WTC11 (cell line): ENCODE data around the gene EVA1A. TPM values are rescaled to one million over a fixed set of nuclear protein-coding genes. Genes with fewer than 3 reads are reported as not detected.

Experiments
- ATAC-seq: fragments of 200-7000 bp; cut with Tn5 transposase; 2 replicates; pipeline ENCODE4 v1.10.0; 2021; ENCODE audit warnings: mild to moderate bottlenecking, moderate library complexity
- CTCF ChIA-PET: fragments of 300-600 bp; sonication (Branson Sonifier 250); formaldehyde crosslinking; loops from one replicate; lab custom pipeline; 2021; ENCODE audit warnings: antibody characterized with exemption; lab: Charles Lee
- POLR2A ChIA-PET: fragments of 350-600 bp; sonication (Branson Sonifier 250); formaldehyde crosslinking; loops from one replicate; lab custom pipeline; 2021; ENCODE audit warnings: antibody characterized with exemption; lab: Charles Lee
- DNase-seq: peaks from one replicate; pipeline ENCODE4 v3.0.0; 2021; ENCODE audit warnings: low spot score
- H3K27ac Mint-ChIP-seq: 2 replicates; pipeline ENCODE4 v1.8.0; 2021; ENCODE audit warnings: mixed read lengths
- H3K27me3 Mint-ChIP-seq: 2 replicates; pipeline ENCODE4 v1.8.0; 2021; ENCODE audit warnings: low read depth, mild to moderate bottlenecking, moderate library complexity, mixed read lengths
- H3K36me3 Mint-ChIP-seq: 2 replicates; pipeline ENCODE4 v1.8.0; 2021; ENCODE audit warnings: mixed read lengths
- H3K4me1 Mint-ChIP-seq: 2 replicates; pipeline ENCODE4 v1.8.0; 2022; ENCODE audit warnings: mixed read lengths
- H3K4me3 Mint-ChIP-seq: 2 replicates; pipeline ENCODE4 v1.8.0; 2021; ENCODE audit warnings: mild to moderate bottlenecking, moderate library complexity, mixed read lengths
- H3K9me3 Mint-ChIP-seq: 2 replicates; pipeline ENCODE4 v1.8.0; 2021; ENCODE audit warnings: mixed read lengths
- ETV6 ChIP-seq: sonication (generic); formaldehyde crosslinking; IDR thresholded peaks from 2 replicates; pipeline ENCODE4 v1.8.1; 2022; ENCODE audit warnings: mild to moderate bottlenecking, missing genetic modification reagents
- FOXP1 ChIP-seq: sonication (generic); formaldehyde crosslinking; IDR thresholded peaks from 2 replicates; pipeline ENCODE4 v1.8.0; 2022; ENCODE audit warnings: missing genetic modification reagents, mild to moderate bottlenecking, moderate library complexity, borderline replicate concordance
- GTF2I ChIP-seq: fragments of 250-450 bp; sonication (Bioruptor Pico); conservative IDR thresholded peaks from 2 replicates; pipeline ENCODE4 v1.4.0; 2021; ENCODE audit warnings: mild to moderate bottlenecking
- NR1H2 ChIP-seq: sonication (generic); formaldehyde crosslinking; IDR thresholded peaks from 2 replicates; pipeline ENCODE4 v1.9.0; 2021; ENCODE audit warnings: mild to moderate bottlenecking, moderate library complexity, missing genetic modification reagents
- PRRX2 ChIP-seq: fragments of 250-450 bp; sonication (Bioruptor Pico); IDR thresholded peaks from 2 replicates; pipeline ENCODE4 v1.8.0; 2021; ENCODE audit warnings: mild to moderate bottlenecking
- ZNF138 ChIP-seq: sonication (generic); formaldehyde crosslinking; conservative IDR thresholded peaks from 2 replicates; pipeline ENCODE4 v1.8.1; 2022; ENCODE audit warnings: mild to moderate bottlenecking, moderate library complexity, missing genetic modification reagents
- ZNF232 ChIP-seq: sonication (generic); formaldehyde crosslinking; IDR thresholded peaks from 2 replicates; pipeline ENCODE4 v1.8.0; 2022; ENCODE audit warnings: mild to moderate bottlenecking, missing genetic modification reagents
- ZNF396 ChIP-seq: fragments of 250-450 bp; sonication (Bioruptor Pico); IDR thresholded peaks from 2 replicates; pipeline ENCODE4 v1.8.0; 2021; ENCODE audit warnings: mild to moderate bottlenecking, moderate library complexity, borderline replicate concordance
- total RNA-seq: library from RNA; stranded (reverse); gene quantifications from 3 replicates; pipeline ENCODE4 v1.2.3, GENCODE V29; 2021
- TF ChIP-seq, protein P1 (sequence below): sonication (generic); formaldehyde crosslinking; IDR thresholded peaks from 2 replicates; pipeline ENCODE4 v1.8.1; 2023; ENCODE audit warnings: mild to moderate bottlenecking, missing genetic modification reagents, borderline replicate concordance
- TF ChIP-seq, protein P2 (sequence below): sonication (generic); formaldehyde crosslinking; IDR thresholded peaks from 2 replicates; pipeline ENCODE4 v1.8.0; 2022; ENCODE audit warnings: missing genetic modification reagents
- TF ChIP-seq, protein P3 (sequence below): sonication (generic); formaldehyde crosslinking; IDR thresholded peaks from 2 replicates; pipeline ENCODE4 v1.8.0; 2023; ENCODE audit warnings: missing genetic modification reagents, mild to moderate bottlenecking, borderline replicate concordance
- TF ChIP-seq, protein P4 (sequence below): sonication (generic); formaldehyde crosslinking; IDR thresholded peaks from 2 replicates; pipeline ENCODE4 v1.8.1; 2022; ENCODE audit warnings: low read depth, missing genetic modification reagents, borderline replicate concordance
- TF ChIP-seq, protein P5 (sequence below): sonication (generic); formaldehyde crosslinking; IDR thresholded peaks from 2 replicates; pipeline ENCODE4 v1.8.0; 2022; ENCODE audit warnings: mild to moderate bottlenecking, missing genetic modification reagents
- TF ChIP-seq, protein P6 (sequence below): fragments of 250-450 bp; sonication (Bioruptor Pico); IDR thresholded peaks from 2 replicates; pipeline ENCODE4 v1.9.0; 2021; ENCODE audit warnings: mild to moderate bottlenecking
- TF ChIP-seq, protein P7 (sequence below): sonication (generic); formaldehyde crosslinking; IDR thresholded peaks from 2 replicates; pipeline ENCODE4 v1.8.0; 2022; ENCODE audit warnings: mild to moderate bottlenecking, missing genetic modification reagents

The EVA1A gene
- total RNA-seq, 1 experiment from 2014 or later = 4.1 TPM

DNA sequence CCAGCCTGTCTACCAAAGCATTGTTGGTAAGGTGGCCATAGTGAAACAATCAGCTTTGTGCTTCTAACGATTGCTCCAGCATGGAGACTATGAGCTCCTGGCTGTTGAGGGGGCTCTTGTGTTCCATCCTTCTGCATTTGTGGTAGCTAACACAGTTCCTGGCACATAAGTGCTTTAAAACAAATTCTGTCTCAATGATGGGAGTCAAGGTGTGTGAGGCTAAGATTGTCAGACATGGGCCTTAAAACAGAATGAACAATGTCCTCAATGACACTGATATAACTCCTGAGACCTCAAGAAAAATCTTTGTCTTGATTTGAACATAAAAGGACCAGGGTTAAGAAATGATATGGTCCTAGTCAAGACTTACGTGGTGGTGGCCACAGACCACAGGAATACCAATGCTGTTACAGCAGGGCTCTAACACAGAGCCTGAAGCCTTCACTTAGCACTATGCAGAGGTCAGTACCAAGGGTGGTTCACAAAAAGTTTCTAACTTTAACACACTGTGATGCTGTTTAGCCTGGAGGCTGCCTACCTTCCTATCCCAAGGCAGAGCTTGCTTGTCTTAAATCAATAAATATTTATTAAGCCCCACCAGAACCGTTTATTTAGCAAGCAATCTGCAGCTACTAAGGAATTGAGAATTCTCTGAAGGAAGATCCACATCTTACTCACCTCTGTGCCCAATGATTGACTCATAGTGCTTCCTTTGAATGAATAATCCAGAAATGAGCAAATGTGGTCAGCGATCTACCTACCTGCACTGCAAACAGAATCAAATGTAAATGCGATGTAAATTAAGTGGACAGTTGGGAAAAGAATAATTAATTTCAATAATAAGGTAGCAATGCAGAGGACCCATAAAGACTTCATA lies 35.1 kb downstream of the EVA1A start:
- Mint-ChIP-seq H3K27me3 (no peaks in the 10 kb centered on the region), H3K4me3 (no peak overlapping the region), H3K9me3 (no peaks in the 10 kb centered on the region), H3K27ac (no peak overlapping the region), H3K4me1 (peaks cover 21% of the 10 kb centered on the region), H3K36me3 (no peaks in the 10 kb centered on the region)
- no peak for DNase-seq
- CTCF ChIA-PET = interaction anchor here (0.8 kb wide), 1 partner anchor 62 kb away, joined by 3 read pairs; no protein-coding TSS in a partner anchor
- POLR2A ChIA-PET = no interaction called here
- TF ChIP-seq, protein P1, sequence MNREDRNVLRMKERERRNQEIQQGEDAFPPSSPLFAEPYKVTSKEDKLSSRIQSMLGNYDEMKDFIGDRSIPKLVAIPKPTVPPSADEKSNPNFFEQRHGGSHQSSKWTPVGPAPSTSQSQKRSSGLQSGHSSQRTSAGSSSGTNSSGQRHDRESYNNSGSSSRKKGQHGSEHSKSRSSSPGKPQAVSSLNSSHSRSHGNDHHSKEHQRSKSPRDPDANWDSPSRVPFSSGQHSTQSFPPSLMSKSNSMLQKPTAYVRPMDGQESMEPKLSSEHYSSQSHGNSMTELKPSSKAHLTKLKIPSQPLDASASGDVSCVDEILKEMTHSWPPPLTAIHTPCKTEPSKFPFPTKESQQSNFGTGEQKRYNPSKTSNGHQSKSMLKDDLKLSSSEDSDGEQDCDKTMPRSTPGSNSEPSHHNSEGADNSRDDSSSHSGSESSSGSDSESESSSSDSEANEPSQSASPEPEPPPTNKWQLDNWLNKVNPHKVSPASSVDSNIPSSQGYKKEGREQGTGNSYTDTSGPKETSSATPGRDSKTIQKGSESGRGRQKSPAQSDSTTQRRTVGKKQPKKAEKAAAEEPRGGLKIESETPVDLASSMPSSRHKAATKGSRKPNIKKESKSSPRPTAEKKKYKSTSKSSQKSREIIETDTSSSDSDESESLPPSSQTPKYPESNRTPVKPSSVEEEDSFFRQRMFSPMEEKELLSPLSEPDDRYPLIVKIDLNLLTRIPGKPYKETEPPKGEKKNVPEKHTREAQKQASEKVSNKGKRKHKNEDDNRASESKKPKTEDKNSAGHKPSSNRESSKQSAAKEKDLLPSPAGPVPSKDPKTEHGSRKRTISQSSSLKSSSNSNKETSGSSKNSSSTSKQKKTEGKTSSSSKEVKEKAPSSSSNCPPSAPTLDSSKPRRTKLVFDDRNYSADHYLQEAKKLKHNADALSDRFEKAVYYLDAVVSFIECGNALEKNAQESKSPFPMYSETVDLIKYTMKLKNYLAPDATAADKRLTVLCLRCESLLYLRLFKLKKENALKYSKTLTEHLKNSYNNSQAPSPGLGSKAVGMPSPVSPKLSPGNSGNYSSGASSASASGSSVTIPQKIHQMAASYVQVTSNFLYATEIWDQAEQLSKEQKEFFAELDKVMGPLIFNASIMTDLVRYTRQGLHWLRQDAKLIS (CRISPR knock-in tag) = no peak
- TF ChIP-seq PRRX2 (CRISPR knock-in tag) = no peak
- TF ChIP-seq ZNF138 (CRISPR knock-in tag) = no peak
- TF ChIP-seq, protein P2, sequence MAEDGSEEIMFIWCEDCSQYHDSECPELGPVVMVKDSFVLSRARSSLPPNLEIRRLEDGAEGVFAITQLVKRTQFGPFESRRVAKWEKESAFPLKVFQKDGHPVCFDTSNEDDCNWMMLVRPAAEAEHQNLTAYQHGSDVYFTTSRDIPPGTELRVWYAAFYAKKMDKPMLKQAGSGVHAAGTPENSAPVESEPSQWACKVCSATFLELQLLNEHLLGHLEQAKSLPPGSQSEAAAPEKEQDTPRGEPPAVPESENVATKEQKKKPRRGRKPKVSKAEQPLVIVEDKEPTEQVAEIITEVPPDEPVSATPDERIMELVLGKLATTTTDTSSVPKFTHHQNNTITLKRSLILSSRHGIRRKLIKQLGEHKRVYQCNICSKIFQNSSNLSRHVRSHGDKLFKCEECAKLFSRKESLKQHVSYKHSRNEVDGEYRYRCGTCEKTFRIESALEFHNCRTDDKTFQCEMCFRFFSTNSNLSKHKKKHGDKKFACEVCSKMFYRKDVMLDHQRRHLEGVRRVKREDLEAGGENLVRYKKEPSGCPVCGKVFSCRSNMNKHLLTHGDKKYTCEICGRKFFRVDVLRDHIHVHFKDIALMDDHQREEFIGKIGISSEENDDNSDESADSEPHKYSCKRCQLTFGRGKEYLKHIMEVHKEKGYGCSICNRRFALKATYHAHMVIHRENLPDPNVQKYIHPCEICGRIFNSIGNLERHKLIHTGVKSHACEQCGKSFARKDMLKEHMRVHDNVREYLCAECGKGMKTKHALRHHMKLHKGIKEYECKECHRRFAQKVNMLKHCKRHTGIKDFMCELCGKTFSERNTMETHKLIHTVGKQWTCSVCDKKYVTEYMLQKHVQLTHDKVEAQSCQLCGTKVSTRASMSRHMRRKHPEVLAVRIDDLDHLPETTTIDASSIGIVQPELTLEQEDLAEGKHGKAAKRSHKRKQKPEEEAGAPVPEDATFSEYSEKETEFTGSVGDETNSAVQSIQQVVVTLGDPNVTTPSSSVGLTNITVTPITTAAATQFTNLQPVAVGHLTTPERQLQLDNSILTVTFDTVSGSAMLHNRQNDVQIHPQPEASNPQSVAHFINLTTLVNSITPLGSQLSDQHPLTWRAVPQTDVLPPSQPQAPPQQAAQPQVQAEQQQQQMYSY (CRISPR knock-in tag) = no peak
- TF ChIP-seq NR1H2 (CRISPR knock-in tag) = no peak
- no peak for TF ChIP-seq FOXP1 (CRISPR knock-in tag)
- ATAC-seq = no peak

DNA sequence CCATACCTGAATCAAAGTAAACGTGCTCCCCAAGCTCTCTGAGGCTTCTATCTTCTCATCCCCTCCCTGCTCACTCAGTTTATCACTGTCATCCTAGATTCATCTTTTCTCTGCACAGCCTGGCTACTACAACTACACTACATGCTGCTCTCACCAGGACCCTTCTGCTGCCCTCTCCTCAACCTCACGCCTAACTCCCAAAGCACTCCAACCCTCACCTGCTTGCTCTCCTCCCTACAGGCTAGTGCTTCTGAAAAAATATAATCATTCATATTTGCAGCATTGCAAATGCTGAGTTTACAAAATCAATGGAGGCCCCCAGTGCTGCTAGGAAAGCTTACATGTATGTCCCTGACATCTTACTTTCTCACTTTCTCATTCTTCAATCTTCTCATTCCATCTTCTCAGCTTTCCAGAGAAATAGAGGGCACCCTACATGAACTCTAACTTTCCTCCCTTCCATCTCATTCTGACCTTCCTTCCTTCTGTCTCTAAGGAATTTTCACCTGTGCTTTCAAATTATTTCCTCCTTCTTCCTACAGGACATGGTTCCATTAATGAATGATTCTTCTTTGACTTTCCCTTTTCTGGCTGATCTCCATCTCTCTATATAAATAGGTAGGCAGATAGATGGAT lies 36.3 kb downstream of the EVA1A start:
- CTCF ChIA-PET = no interaction called here
- Mint-ChIP-seq H3K36me3 (no peaks in the 10 kb centered on the region), H3K4me1 (peaks cover 18% of the 10 kb centered on the region), H3K27me3 (no peaks in the 10 kb centered on the region), H3K27ac (no peak overlapping the region), H3K4me3 (no peak overlapping the region), H3K9me3 (no peaks in the 10 kb centered on the region)
- ATAC-seq = no peak
- no peak for DNase-seq
- no peak for TF ChIP-seq GTF2I (CRISPR knock-in tag)
- TF ChIP-seq, protein P3, sequence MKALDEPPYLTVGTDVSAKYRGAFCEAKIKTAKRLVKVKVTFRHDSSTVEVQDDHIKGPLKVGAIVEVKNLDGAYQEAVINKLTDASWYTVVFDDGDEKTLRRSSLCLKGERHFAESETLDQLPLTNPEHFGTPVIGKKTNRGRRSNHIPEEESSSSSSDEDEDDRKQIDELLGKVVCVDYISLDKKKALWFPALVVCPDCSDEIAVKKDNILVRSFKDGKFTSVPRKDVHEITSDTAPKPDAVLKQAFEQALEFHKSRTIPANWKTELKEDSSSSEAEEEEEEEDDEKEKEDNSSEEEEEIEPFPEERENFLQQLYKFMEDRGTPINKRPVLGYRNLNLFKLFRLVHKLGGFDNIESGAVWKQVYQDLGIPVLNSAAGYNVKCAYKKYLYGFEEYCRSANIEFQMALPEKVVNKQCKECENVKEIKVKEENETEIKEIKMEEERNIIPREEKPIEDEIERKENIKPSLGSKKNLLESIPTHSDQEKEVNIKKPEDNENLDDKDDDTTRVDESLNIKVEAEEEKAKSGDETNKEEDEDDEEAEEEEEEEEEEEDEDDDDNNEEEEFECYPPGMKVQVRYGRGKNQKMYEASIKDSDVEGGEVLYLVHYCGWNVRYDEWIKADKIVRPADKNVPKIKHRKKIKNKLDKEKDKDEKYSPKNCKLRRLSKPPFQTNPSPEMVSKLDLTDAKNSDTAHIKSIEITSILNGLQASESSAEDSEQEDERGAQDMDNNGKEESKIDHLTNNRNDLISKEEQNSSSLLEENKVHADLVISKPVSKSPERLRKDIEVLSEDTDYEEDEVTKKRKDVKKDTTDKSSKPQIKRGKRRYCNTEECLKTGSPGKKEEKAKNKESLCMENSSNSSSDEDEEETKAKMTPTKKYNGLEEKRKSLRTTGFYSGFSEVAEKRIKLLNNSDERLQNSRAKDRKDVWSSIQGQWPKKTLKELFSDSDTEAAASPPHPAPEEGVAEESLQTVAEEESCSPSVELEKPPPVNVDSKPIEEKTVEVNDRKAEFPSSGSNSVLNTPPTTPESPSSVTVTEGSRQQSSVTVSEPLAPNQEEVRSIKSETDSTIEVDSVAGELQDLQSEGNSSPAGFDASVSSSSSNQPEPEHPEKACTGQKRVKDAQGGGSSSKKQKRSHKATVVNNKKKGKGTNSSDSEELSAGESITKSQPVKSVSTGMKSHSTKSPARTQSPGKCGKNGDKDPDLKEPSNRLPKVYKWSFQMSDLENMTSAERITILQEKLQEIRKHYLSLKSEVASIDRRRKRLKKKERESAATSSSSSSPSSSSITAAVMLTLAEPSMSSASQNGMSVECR (CRISPR knock-in tag) = no peak
- TF ChIP-seq, protein P4, sequence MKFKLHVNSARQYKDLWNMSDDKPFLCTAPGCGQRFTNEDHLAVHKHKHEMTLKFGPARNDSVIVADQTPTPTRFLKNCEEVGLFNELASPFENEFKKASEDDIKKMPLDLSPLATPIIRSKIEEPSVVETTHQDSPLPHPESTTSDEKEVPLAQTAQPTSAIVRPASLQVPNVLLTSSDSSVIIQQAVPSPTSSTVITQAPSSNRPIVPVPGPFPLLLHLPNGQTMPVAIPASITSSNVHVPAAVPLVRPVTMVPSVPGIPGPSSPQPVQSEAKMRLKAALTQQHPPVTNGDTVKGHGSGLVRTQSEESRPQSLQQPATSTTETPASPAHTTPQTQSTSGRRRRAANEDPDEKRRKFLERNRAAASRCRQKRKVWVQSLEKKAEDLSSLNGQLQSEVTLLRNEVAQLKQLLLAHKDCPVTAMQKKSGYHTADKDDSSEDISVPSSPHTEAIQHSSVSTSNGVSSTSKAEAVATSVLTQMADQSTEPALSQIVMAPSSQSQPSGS (CRISPR knock-in tag) = no peak
- no peak for TF ChIP-seq NR1H2 (CRISPR knock-in tag)
- TF ChIP-seq, protein P5, sequence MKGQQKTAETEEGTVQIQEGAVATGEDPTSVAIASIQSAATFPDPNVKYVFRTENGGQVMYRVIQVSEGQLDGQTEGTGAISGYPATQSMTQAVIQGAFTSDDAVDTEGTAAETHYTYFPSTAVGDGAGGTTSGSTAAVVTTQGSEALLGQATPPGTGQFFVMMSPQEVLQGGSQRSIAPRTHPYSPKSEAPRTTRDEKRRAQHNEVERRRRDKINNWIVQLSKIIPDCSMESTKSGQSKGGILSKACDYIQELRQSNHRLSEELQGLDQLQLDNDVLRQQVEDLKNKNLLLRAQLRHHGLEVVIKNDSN = no peak
- no peak for TF ChIP-seq ZNF232 (CRISPR knock-in tag)
- TF ChIP-seq, protein P6, sequence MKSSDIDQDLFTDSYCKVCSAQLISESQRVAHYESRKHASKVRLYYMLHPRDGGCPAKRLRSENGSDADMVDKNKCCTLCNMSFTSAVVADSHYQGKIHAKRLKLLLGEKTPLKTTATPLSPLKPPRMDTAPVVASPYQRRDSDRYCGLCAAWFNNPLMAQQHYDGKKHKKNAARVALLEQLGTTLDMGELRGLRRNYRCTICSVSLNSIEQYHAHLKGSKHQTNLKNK (CRISPR knock-in tag) = no peak
- TF ChIP-seq ETV6 = no peak
- TF ChIP-seq, protein P7, sequence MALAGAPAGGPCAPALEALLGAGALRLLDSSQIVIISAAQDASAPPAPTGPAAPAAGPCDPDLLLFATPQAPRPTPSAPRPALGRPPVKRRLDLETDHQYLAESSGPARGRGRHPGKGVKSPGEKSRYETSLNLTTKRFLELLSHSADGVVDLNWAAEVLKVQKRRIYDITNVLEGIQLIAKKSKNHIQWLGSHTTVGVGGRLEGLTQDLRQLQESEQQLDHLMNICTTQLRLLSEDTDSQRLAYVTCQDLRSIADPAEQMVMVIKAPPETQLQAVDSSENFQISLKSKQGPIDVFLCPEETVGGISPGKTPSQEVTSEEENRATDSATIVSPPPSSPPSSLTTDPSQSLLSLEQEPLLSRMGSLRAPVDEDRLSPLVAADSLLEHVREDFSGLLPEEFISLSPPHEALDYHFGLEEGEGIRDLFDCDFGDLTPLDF (CRISPR knock-in tag) = no peak
- no peak for TF ChIP-seq ZNF396 (CRISPR knock-in tag)
- POLR2A ChIA-PET = no interaction called here
